Trophoblast cell (in vitro differentiated cells and primary cell): ENCODE data around the gene SF3A2.

ENCODE experiments used
- DNase-seq, 2 donors: peaks; one replicate each; pipeline ENCODE4 v3.0.0-alpha.2; 2016
- H2AFZ ChIP-seq: 2 replicates; pipeline ENCODE4 v1.6.1; 2013; ENCODE audit warnings: low read length, moderate library complexity, mild to moderate bottlenecking; ENCODE audit not compliant: insufficient read depth, poor library complexity
- H2AK5ac ChIP-seq: 2 replicates; pipeline ENCODE4 v1.6.1; 2013; ENCODE audit warnings: mild to moderate bottlenecking, low read length
- H2BK120ac ChIP-seq: 2 replicates; pipeline ENCODE4 v1.6.1; 2013; ENCODE audit warnings: low read length, mild to moderate bottlenecking, moderate library complexity; ENCODE audit not compliant: insufficient read depth, poor library complexity
- H2BK12ac ChIP-seq: 2 replicates; pipeline ENCODE4 v1.6.1; 2013; ENCODE audit warnings: mild to moderate bottlenecking, low read length, moderate library complexity
- H2BK5ac ChIP-seq: 2 replicates; pipeline ENCODE4 v1.6.1; 2013; ENCODE audit warnings: low read length, low read depth, moderate library complexity, mild to moderate bottlenecking; ENCODE audit not compliant: poor library complexity
- H3K14ac ChIP-seq: 2 replicates; pipeline ENCODE4 v1.6.1; 2013; ENCODE audit warnings: mild to moderate bottlenecking, low read length
- H3K18ac ChIP-seq: 2 replicates; pipeline ENCODE4 v1.6.1; 2013; ENCODE audit warnings: mild to moderate bottlenecking, low read length
- H3K23ac ChIP-seq: 2 replicates; pipeline ENCODE4 v1.6.1; 2013; ENCODE audit warnings: low read length
- H3K27ac ChIP-seq: 2 replicates; pipeline ENCODE4 v1.5.1; 2013; ENCODE audit warnings: low read depth, mild to moderate bottlenecking, inconsistent platforms, low read length, moderate library complexity
- H3K27me3 ChIP-seq: 2 replicates; pipeline ENCODE4 v1.6.1; 2013; ENCODE audit warnings: inconsistent platforms, mild to moderate bottlenecking, low read length, moderate library complexity; ENCODE audit not compliant: insufficient read depth
- H3K36me3 ChIP-seq, 2 experiments: 1 replicate in 1 of 2; 2 replicates in 1 of 2; pipeline ENCODE4 v1.6.1; 2013; ENCODE audit warnings: low read length in 2 of 2, mild to moderate bottlenecking in 2 of 2, moderate library complexity in 1 of 2; ENCODE audit not compliant: insufficient read depth in 2 of 2, control insufficient read depth in 1 of 2
- H3K4ac ChIP-seq: 2 replicates; pipeline ENCODE4 v1.6.1; 2013; ENCODE audit warnings: low read depth, mild to moderate bottlenecking, low read length, moderate library complexity
- H3K4me1 ChIP-seq, 2 experiments: 1 replicate in 1 of 2; 2 replicates in 1 of 2; pipeline ENCODE4 v1.6.1; 2013; ENCODE audit warnings: low read length in 2 of 2, mild to moderate bottlenecking in 2 of 2, moderate library complexity in 1 of 2; ENCODE audit not compliant: insufficient read depth in 2 of 2, control insufficient read depth in 1 of 2
- H3K4me2 ChIP-seq: 2 replicates; pipeline ENCODE4 v1.6.1; 2013; ENCODE audit warnings: inconsistent platforms, mild to moderate bottlenecking, low read length, moderate library complexity
- H3K4me3 ChIP-seq: 2 replicates; pipeline ENCODE4 v1.5.1; 2013; ENCODE audit warnings: mild to moderate bottlenecking, low read depth, low read length, inconsistent platforms
- H3K79me1 ChIP-seq: one replicate; pipeline ENCODE4 v1.6.1; 2013; ENCODE audit warnings: low read length
- H3K79me2 ChIP-seq: 2 replicates; pipeline ENCODE4 v1.6.1; 2013; ENCODE audit warnings: low read length, mild to moderate bottlenecking; ENCODE audit not compliant: control insufficient read depth, insufficient read depth, poor library complexity
- H3K9ac ChIP-seq: 2 replicates; pipeline ENCODE4 v1.6.1; 2013; ENCODE audit warnings: mild to moderate bottlenecking, low read length
- H3K9me3 ChIP-seq: 2 replicates; pipeline ENCODE4 v1.6.1; 2013; ENCODE audit warnings: low read depth, mild to moderate bottlenecking, control low read depth, inconsistent platforms, low read length; ENCODE audit not compliant: insufficient read depth
- H4K12ac ChIP-seq: 2 replicates; pipeline ENCODE4 v1.6.1; 2013; ENCODE audit warnings: low read depth, mild to moderate bottlenecking, low read length, moderate library complexity
- H4K8ac ChIP-seq: 2 replicates; pipeline ENCODE4 v1.6.1; 2013; ENCODE audit warnings: low read depth, mild to moderate bottlenecking, low read length, moderate library complexity
- H4K91ac ChIP-seq: one replicate; pipeline ENCODE4 v1.6.1; 2013; ENCODE audit warnings: low read depth, mild to moderate bottlenecking, low read length, moderate library complexity
- WGBS: extraction: QIAGEN DNeasy Blood & Tissue Kit; methylation state at CpG from one replicate; pipeline ENCODE4 v1.1.7; 2013; ENCODE audit warnings: missing lambda C conversion rate; ENCODE audit not compliant: insufficient read length, insufficient coverage; ENCODE audit errors: extremely low coverage; 5-methylcytosine and 5-hydroxymethylcytosine counted together

Gene SF3A2

DNA sequence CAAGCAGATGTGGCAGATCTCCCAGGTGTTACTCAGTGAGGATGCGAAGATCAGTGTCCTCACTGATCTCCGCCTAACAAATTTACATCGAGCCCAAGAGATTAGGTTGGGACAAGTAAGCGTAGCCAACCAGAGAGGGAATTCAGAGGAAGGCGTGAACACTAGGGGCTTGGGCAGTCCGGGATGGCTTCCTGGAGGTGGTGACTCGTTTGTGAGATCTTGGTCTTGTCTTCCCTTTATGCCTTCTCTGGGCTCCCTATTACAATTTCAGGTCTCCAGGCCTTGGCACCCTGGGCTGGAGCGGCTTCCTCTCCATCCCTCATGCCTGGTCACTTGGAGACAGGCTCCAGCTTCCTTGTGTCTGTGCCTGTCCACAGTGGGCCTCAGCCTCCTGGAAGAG, 6.2 kb downstream of the SF3A2 start:
- no peak overlapping the region for H4K12ac ChIP-seq
- no peak overlapping the region for H2AFZ ChIP-seq
- H3K79me2 ChIP-seq: peaks cover 32% of the 10 kb centered on the region
- no peak overlapping the region for H3K14ac ChIP-seq
- H2BK5ac ChIP-seq: no peak overlapping the region
- no peaks in the 10 kb centered on the region for H3K27me3 ChIP-seq
- peaks cover 64 to 71% of the 10 kb centered on the region in 2 experiments for H3K36me3 ChIP-seq
- no peak for DNase-seq
- H3K79me1 ChIP-seq: no peaks in the 10 kb centered on the region
- H3K4ac ChIP-seq: peak overlapping the region; percentile 66
- no peak overlapping the region for H2BK120ac ChIP-seq
- no peak overlapping the region for H3K4me2 ChIP-seq
- H2AK5ac ChIP-seq: no peak overlapping the region
- H2BK12ac ChIP-seq: no peak overlapping the region
- no peak overlapping the region for H4K91ac ChIP-seq
- peaks cover 2 to 6% of the 10 kb centered on the region in 2 experiments for H3K4me1 ChIP-seq
- H3K9ac ChIP-seq: no peak overlapping the region
- no peak overlapping the region for H3K23ac ChIP-seq
- no peak overlapping the region for H3K4me3 ChIP-seq
- no CpG with 5 or more reads among the region's 8 CpGs for WGBS
- H3K9me3 ChIP-seq: peaks cover 4% of the 10 kb centered on the region
- H3K27ac ChIP-seq: no peak overlapping the region
- peak overlapping the region; percentile 15 for H3K18ac ChIP-seq
- H4K8ac ChIP-seq: no peak overlapping the region

DNA sequence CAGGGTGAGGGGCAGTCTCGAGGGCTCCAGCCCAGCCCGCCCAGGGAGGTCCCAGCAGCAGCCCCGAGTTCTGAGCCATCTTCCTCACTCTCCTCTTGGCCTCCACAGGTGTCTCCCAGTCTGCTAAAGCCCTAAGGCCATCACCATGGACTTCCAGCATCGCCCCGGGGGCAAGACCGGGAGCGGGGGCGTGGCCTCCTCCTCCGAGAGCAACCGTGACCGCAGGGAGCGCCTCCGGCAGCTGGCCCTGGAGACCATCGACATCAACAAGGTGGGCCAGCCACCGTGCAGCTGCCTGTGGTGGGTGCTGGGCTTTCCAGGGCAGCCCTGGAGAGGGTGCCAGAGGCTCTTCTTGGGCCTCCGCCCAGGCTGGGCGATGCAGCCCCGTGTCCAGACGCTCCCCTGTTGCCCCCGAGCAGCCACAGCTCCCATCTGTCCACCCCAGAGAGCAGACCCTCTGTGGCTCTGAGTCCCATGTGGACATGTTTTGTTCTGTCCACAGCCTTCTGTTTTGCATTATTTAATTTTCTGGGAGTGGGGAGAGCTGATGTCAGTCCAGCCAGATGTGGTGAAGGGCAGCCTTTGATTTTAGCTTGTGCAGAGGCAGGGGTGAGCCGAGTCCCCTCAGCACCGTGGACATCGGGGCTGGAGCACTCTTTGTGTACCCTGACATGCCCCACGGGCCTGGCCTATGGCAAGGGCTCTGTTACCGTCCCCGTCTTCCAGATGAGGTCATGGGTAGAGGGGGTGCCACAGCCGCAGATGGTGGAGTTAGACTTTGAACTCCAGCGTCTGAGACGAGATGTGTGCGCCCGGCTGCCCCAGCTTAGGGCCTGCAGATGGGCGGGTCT, 6.9 kb downstream of the SF3A2 start:
- no peak overlapping the region for H2BK5ac ChIP-seq
- no peak overlapping the region for H3K4me3 ChIP-seq
- no peak overlapping the region for H4K91ac ChIP-seq
- H2AK5ac ChIP-seq: no peak overlapping the region
- peaks cover 27% of the 10 kb centered on the region for H3K79me2 ChIP-seq
- H3K9me3 ChIP-seq: peaks cover 5% of the 10 kb centered on the region
- H2BK12ac ChIP-seq: no peak overlapping the region
- no peak overlapping the region for H2BK120ac ChIP-seq
- no peak overlapping the region for H3K4ac ChIP-seq
- H3K4me1 ChIP-seq: peaks cover 0 to 4% of the 10 kb centered on the region in 2 experiments
- H4K12ac ChIP-seq: no peak overlapping the region
- no peak overlapping the region for H3K27ac ChIP-seq
- no peak overlapping the region for H3K4me2 ChIP-seq
- H2AFZ ChIP-seq: no peak overlapping the region
- H3K9ac ChIP-seq: no peak overlapping the region
- peaks cover 71 to 73% of the 10 kb centered on the region in 2 experiments for H3K36me3 ChIP-seq
- peak overlapping the region; percentile 15 for H3K18ac ChIP-seq
- H3K14ac ChIP-seq: no peak overlapping the region
- no peak overlapping the region for H4K8ac ChIP-seq
- no peak overlapping the region for H3K23ac ChIP-seq
- no peaks in the 10 kb centered on the region for H3K79me1 ChIP-seq
- DNase-seq: peak in 1 of 2 donors; percentile 56
- H3K27me3 ChIP-seq: no peaks in the 10 kb centered on the region
- WGBS: no CpG with 5 or more reads among the region's 32 CpGs

DNA sequence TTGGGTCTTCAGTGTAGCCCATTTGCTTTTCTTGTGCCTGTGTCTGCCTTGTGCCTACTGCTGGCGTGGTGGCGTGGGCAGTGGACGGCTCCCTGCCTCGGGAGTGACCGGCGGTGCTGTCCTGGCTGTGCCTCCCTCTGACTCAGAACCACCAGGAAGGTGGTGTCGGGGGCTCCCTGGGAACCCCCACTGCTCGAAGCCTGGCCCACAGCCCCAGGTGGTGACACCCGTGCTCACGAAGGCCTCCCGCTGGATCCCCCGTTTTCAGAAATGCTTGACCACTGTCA, 7.4 kb downstream of the SF3A2 start:
- H2AFZ ChIP-seq: no peak overlapping the region
- H3K9me3 ChIP-seq: peaks cover 6% of the 10 kb centered on the region
- no peak overlapping the region for H3K4me3 ChIP-seq
- no peak overlapping the region for H3K4me2 ChIP-seq
- no peaks in the 10 kb centered on the region for H3K79me1 ChIP-seq
- no peak overlapping the region for H2AK5ac ChIP-seq
- WGBS: no CpG with 5 or more reads among the region's 12 CpGs
- no peak overlapping the region for H4K12ac ChIP-seq
- H3K4ac ChIP-seq: no peak overlapping the region
- H3K9ac ChIP-seq: no peak overlapping the region
- no peak overlapping the region for H3K27ac ChIP-seq
- no peak overlapping the region for H3K18ac ChIP-seq
- peaks cover 22% of the 10 kb centered on the region for H3K79me2 ChIP-seq
- no peak overlapping the region for H4K91ac ChIP-seq
- no peak for DNase-seq
- H2BK120ac ChIP-seq: no peak overlapping the region
- H3K14ac ChIP-seq: no peak overlapping the region
- peaks cover 0 to 3% of the 10 kb centered on the region in 2 experiments for H3K4me1 ChIP-seq
- no peak overlapping the region for H3K23ac ChIP-seq
- no peaks in the 10 kb centered on the region for H3K27me3 ChIP-seq
- no peak overlapping the region for H2BK12ac ChIP-seq
- H2BK5ac ChIP-seq: no peak overlapping the region
- H3K36me3 ChIP-seq: peaks cover 76 to 79% of the 10 kb centered on the region in 2 experiments
- H4K8ac ChIP-seq: no peak overlapping the region

DNA sequence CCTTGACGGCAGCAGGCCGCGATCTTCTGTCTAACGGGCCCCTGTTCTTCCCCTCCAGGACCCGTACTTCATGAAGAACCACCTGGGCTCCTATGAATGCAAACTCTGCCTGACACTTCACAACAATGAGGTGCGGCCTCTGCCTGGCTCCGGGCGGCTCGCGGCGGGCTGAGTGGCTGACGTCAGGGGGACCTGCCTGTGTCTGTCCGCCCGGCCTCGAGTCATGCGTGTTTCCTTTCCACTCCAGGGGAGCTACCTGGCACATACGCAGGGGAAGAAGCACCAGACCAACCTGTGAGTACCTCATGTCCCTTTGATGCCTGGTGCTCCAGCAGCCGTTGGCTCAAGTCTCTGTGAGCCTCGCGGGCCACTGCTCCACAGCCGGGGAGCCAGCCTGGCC, 7.9 kb downstream of the SF3A2 start:
- H3K14ac ChIP-seq: no peak overlapping the region
- peaks cover 22% of the 10 kb centered on the region for H3K79me2 ChIP-seq
- no peak overlapping the region for H2BK120ac ChIP-seq
- no peak overlapping the region for H4K8ac ChIP-seq
- WGBS: no CpG with 5 or more reads among the region's 21 CpGs
- H3K4ac ChIP-seq: no peak overlapping the region
- no peak overlapping the region for H2AFZ ChIP-seq
- H2BK12ac ChIP-seq: no peak overlapping the region
- H4K91ac ChIP-seq: no peak overlapping the region
- no peak overlapping the region for H3K4me2 ChIP-seq
- no peak overlapping the region for H3K4me3 ChIP-seq
- H3K23ac ChIP-seq: no peak overlapping the region
- H2AK5ac ChIP-seq: no peak overlapping the region
- H3K4me1 ChIP-seq: peaks cover 0 to 3% of the 10 kb centered on the region in 2 experiments
- DNase-seq: no peak
- no peak overlapping the region for H3K27ac ChIP-seq
- H3K36me3 ChIP-seq: peaks cover 76 to 81% of the 10 kb centered on the region in 2 experiments
- peaks cover 6% of the 10 kb centered on the region for H3K9me3 ChIP-seq
- H3K27me3 ChIP-seq: no peaks in the 10 kb centered on the region
- H4K12ac ChIP-seq: no peak overlapping the region
- H3K79me1 ChIP-seq: no peaks in the 10 kb centered on the region
- no peak overlapping the region for H3K9ac ChIP-seq
- no peak overlapping the region for H3K18ac ChIP-seq
- no peak overlapping the region for H2BK5ac ChIP-seq
